ENCODE data around the gene DHTKD1. TPM values are rescaled to one million over a fixed set of nuclear protein-coding genes. Genes with fewer than 3 reads are reported as not detected.
A peak's percentile ranks its signal among the peaks of the same experiment; 100 is the strongest.
"Not testable (repeated sequence)": the region's sequence is repeated elsewhere in the genome, so short reads cannot be mapped to it uniquely, and the experiment has no call there.

DHTKD1 gene
- total and polyA plus RNA-seq, 2 donors (not counting 1 experiment from before 2014, with no cell fraction given), result 20.5 to 23.1 TPM

GRCh38 chr10:12062754-12063482, 5.8 kb upstream of the DHTKD1 start:
- Histone ChIP-seq H4K20me1 (ENCODE audit: control insufficient read depth, extremely low read depth, insufficient read depth, low read length) (no peaks in the 10 kb centered on the region), H3K79me2 (ENCODE audit: control insufficient read depth, insufficient read depth, low read length) (no peaks in the 10 kb centered on the region), H3K9ac (ENCODE audit: insufficient read depth, low read length) (no peak overlapping the region), H3K36me3 (ENCODE audit: control insufficient read depth, insufficient read depth, low read length) (no peaks in the 10 kb centered on the region), H3K27ac (ENCODE audit: insufficient read depth, low read length) (no peak overlapping the region), H3K27me3 (ENCODE audit: control insufficient read depth, insufficient read depth, low read length) (no peaks in the 10 kb centered on the region), H3K9me3 (ENCODE audit: control insufficient read depth, insufficient read depth, low read depth, low read length) (no peaks in the 10 kb centered on the region), H2AFZ (ENCODE audit: low read length) (peak overlapping the region; percentile 7), H3K4me3 (replicated peaks in 1 of 4; ENCODE audit: control extremely low read depth in 1 of 4, insufficient read depth in 1 of 4, low read depth in 3 of 4, low read length in 4 of 4) (no peak overlapping the region), H3K4me2 (ENCODE audit: extremely low read depth, insufficient read depth, low read length) (no peak overlapping the region), H3K4me1 (ENCODE audit: control insufficient read depth, extremely low read depth, insufficient read depth, low read length) (no peaks in the 10 kb centered on the region)
- DNase-seq (ENCODE audit: low read depth in 2 of 2), result no peak
- TF ChIP-seq CTCF (conservative IDR thresholded peaks at IDR 0.05 in 1 of 2, IDR thresholded peaks at IDR 0.05 in 1 of 2; ENCODE audit: low read depth in 1 of 2, low read length in 2 of 2), result no peak
- TF ChIP-seq EZH2 (IDR thresholded peaks at IDR 0.05; ENCODE audit: low read length, missing control alignments), result no peak

- Histone ChIP-seq H2AFZ (ENCODE audit: low read length) (no peak overlapping the region), H3K27me3 (ENCODE audit: control insufficient read depth, insufficient read depth, low read length) (no peaks in the 10 kb centered on the region), H3K27ac (ENCODE audit: insufficient read depth, low read length) (no peak overlapping the region), H4K20me1 (ENCODE audit: control insufficient read depth, extremely low read depth, insufficient read depth, low read length) (no peaks in the 10 kb centered on the region), H3K79me2 (ENCODE audit: control insufficient read depth, insufficient read depth, low read length) (no peaks in the 10 kb centered on the region), H3K4me1 (ENCODE audit: control insufficient read depth, extremely low read depth, insufficient read depth, low read length) (no peaks in the 10 kb centered on the region), H3K4me2 (ENCODE audit: extremely low read depth, insufficient read depth, low read length) (no peak overlapping the region), H3K9me3 (ENCODE audit: control insufficient read depth, insufficient read depth, low read depth, low read length) (no peaks in the 10 kb centered on the region), H3K4me3 (replicated peaks in 1 of 4; ENCODE audit: control extremely low read depth in 1 of 4, insufficient read depth in 1 of 4, low read depth in 3 of 4, low read length in 4 of 4) (no peak overlapping the region), H3K36me3 (ENCODE audit: control insufficient read depth, insufficient read depth, low read length) (no peaks in the 10 kb centered on the region), H3K9ac (ENCODE audit: insufficient read depth, low read length) (no peak overlapping the region)
- TF ChIP-seq EZH2 (IDR thresholded peaks at IDR 0.05; ENCODE audit: low read length, missing control alignments) (no peak), CTCF (conservative IDR thresholded peaks at IDR 0.05 in 1 of 2, IDR thresholded peaks at IDR 0.05 in 1 of 2; ENCODE audit: low read depth in 1 of 2, low read length in 2 of 2) (no peak)
- no peak for DNase-seq (ENCODE audit: low read depth in 2 of 2)
These were observed 5.3 kb upstream of the DHTKD1 start for GRCh38 chr10:12063483-12063818.

GRCh38 chr10:12067336-12067735, 1.4 kb upstream of the DHTKD1 start:
- no peaks in the 10 kb centered on the region for H3K27me3 ChIP-seq (ENCODE audit: control insufficient read depth, insufficient read depth, low read length)
- no peaks in the 10 kb centered on the region for H3K4me1 ChIP-seq (ENCODE audit: control insufficient read depth, extremely low read depth, insufficient read depth, low read length)
- peak overlapping the region; percentile 17 for H3K4me2 ChIP-seq (ENCODE audit: extremely low read depth, insufficient read depth, low read length)
- H4K20me1 ChIP-seq (ENCODE audit: control insufficient read depth, extremely low read depth, insufficient read depth, low read length), result no peaks in the 10 kb centered on the region
- no peak for TF ChIP-seq CTCF (conservative IDR thresholded peaks at IDR 0.05 in 1 of 2, IDR thresholded peaks at IDR 0.05 in 1 of 2; ENCODE audit: low read depth in 1 of 2, low read length in 2 of 2)
- H3K79me2 ChIP-seq (ENCODE audit: control insufficient read depth, insufficient read depth, low read length), result peaks cover 1% of the 10 kb centered on the region
- H3K9ac ChIP-seq (ENCODE audit: insufficient read depth, low read length), result no peak overlapping the region
- H3K27ac ChIP-seq (ENCODE audit: insufficient read depth, low read length), result peak overlapping the region; percentile 4
- peak overlapping the region; percentile 3 for H2AFZ ChIP-seq (ENCODE audit: low read length)
- H3K9me3 ChIP-seq (ENCODE audit: control insufficient read depth, insufficient read depth, low read depth, low read length), result no peaks in the 10 kb centered on the region
- no peaks in the 10 kb centered on the region for H3K36me3 ChIP-seq (ENCODE audit: control insufficient read depth, insufficient read depth, low read length)
- H3K4me3 ChIP-seq (replicated peaks in 1 of 4; ENCODE audit: control extremely low read depth in 1 of 4, insufficient read depth in 1 of 4, low read depth in 3 of 4, low read length in 4 of 4), result no peak overlapping the region
- DNase-seq (ENCODE audit: low read depth in 2 of 2), result peak; percentile 35 to 95

GRCh38 chr10:12071441-12071840, 2.7 kb downstream of the DHTKD1 start:
- H3K4me3 ChIP-seq (replicated peaks in 1 of 4; ENCODE audit: control extremely low read depth in 1 of 4, insufficient read depth in 1 of 4, low read depth in 3 of 4, low read length in 4 of 4); H4K20me1 ChIP-seq (ENCODE audit: control insufficient read depth, extremely low read depth, insufficient read depth, low read length); H3K79me2 ChIP-seq (ENCODE audit: control insufficient read depth, insufficient read depth, low read length); H3K4me1 ChIP-seq (ENCODE audit: control insufficient read depth, extremely low read depth, insufficient read depth, low read length); H2AFZ ChIP-seq (ENCODE audit: low read length); H3K9ac ChIP-seq (ENCODE audit: insufficient read depth, low read length); H3K27me3 ChIP-seq (ENCODE audit: control insufficient read depth, insufficient read depth, low read length); H3K27ac ChIP-seq (ENCODE audit: insufficient read depth, low read length); H3K9me3 ChIP-seq (ENCODE audit: control insufficient read depth, insufficient read depth, low read depth, low read length); DNase-seq (ENCODE audit: low read depth in 2 of 2); H3K4me2 ChIP-seq (ENCODE audit: extremely low read depth, insufficient read depth, low read length); H3K36me3 ChIP-seq (ENCODE audit: control insufficient read depth, insufficient read depth, low read length): not testable (repeated sequence)
